K562 (cell line): ENCODE measurements around the gene TRIM38. TPM values are rescaled to one million over a fixed set of nuclear protein-coding genes. Genes with fewer than 3 reads are reported as not detected.

ENCODE experiments used
- ATAC-seq: fragments of 200-7000 bp; cut with Tn5 transposase; 3 replicates; pipeline ENCODE4 v1.9.1; 2020; ENCODE audit warnings: moderate library complexity
- BruUV-seq: library from RNA; stranded (reverse); fragments of 400-500 nt; replicated peaks from 2 replicates; lab custom pipeline; 2021; lab: Mats Ljungman, UMichigan
- CTCF ChIA-PET: fragments of 300-600 bp; formaldehyde crosslinking; extraction: SDS; loops from one replicate; lab custom pipeline; 2021; ENCODE audit warnings: low intra/inter-chr PET ratio; lab: Yijun Ruan, JAX
- POLR2A ChIA-PET: fragments of 300-600, 350-650 bp; sonication (Branson Sonifier 250); formaldehyde crosslinking; extraction: SDS; loops from one replicate; lab custom pipeline; 2021; ENCODE audit warnings: antibody characterized with exemption, inconsistent platforms; lab: Yijun Ruan, JAX
- DNase-seq, 4 experiments: peaks; one replicate each; pipeline versions ENCODE4 v3.0.0 to v3.0.0-alpha.2; 2011 to 2018; ENCODE audit warnings: low spot score in 3 of 4, mixed read lengths in 3 of 4; ENCODE audit errors: extremely low read depth in 1 of 4
- FAIRE-seq: peaks from 2 replicates; lab custom pipeline; 2011; peaks lifted over from hg19 to GRCh38; lab: Jason Lieb, UNC
- H2AFZ ChIP-seq: 2 replicates; pipeline ENCODE4 v1.6.0; 2011; ENCODE audit warnings: low read depth, low read length, control low read depth, inconsistent platforms
- H3K27ac ChIP-seq: fragments of 200-600 bp; 3 replicates; pipeline ENCODE4 v1.8.0; 2011; ENCODE audit warnings: low read depth, mild to moderate bottlenecking, control low read depth, inconsistent platforms, low read length, moderate library complexity, mixed read lengths; ENCODE audit errors: extremely low read depth
- H3K27me3 ChIP-seq, 2 experiments: fragments of 300-600 bp in 1 of 2; 2 replicates in 1 of 2; 3 replicates in 1 of 2; pipeline versions ENCODE4 v1.6.0 to v1.8.0; 2011; ENCODE audit warnings: inconsistent platforms in 2 of 2, low read length in 2 of 2, mild to moderate bottlenecking in 1 of 2, mixed read lengths in 1 of 2, moderate library complexity in 1 of 2; ENCODE audit not compliant: control insufficient read depth in 2 of 2, insufficient read depth in 2 of 2
- H3K36me3 ChIP-seq: fragments of 300-600 bp; 3 replicates; pipeline ENCODE4 v1.8.0; 2011; ENCODE audit warnings: mild to moderate bottlenecking, low read length, inconsistent platforms; ENCODE audit not compliant: control insufficient read depth, insufficient read depth
- H3K4me1 ChIP-seq, 2 experiments: fragments of 200-600 bp in 1 of 2; replicated peaks in 1 of 2; 2 replicates in 1 of 2; 3 replicates in 1 of 2; pipeline versions ENCODE4 v1.5.1 to v1.8.0; 2011; ENCODE audit warnings: inconsistent platforms in 2 of 2, low read length in 2 of 2, mild to moderate bottlenecking in 1 of 2, mixed read lengths in 1 of 2, moderate library complexity in 1 of 2; ENCODE audit not compliant: control insufficient read depth in 2 of 2, insufficient read depth in 2 of 2
- H3K4me2 ChIP-seq: 2 replicates; pipeline ENCODE4 v1.6.1; 2011; ENCODE audit warnings: low read length, control low read depth, inconsistent platforms, mixed read lengths; ENCODE audit not compliant: insufficient read depth
- H3K4me3 ChIP-seq: fragments of 200-600 bp; sonication (generic), shearing (Covaris generic); 2 replicates; pipeline ENCODE4 v1.5.1; 2016; ENCODE audit warnings: control low read depth, inconsistent platforms
- H3K79me2 ChIP-seq: fragments of 200-600 bp; 3 replicates; pipeline ENCODE4 v1.8.0; 2011; ENCODE audit warnings: low read length, inconsistent platforms; ENCODE audit not compliant: control insufficient read depth, insufficient read depth
- H3K9ac ChIP-seq, 2 experiments: 2 replicates each; pipeline versions ENCODE4 v1.6.0 to v1.6.1; 2011; ENCODE audit warnings: low read depth in 2 of 2, low read length in 2 of 2, control low read depth in 1 of 2, inconsistent platforms in 1 of 2, mild to moderate bottlenecking in 1 of 2, mixed read lengths in 1 of 2; ENCODE audit not compliant: insufficient read depth in 1 of 2
- H3K9me1 ChIP-seq: one replicate; pipeline ENCODE4 v1.6.0; 2011; ENCODE audit warnings: inconsistent platforms, mild to moderate bottlenecking, low read length, moderate library complexity; ENCODE audit not compliant: control insufficient read depth, insufficient read depth
- H3K9me3 ChIP-seq: replicated peaks from 2 replicates; pipeline ENCODE4 v1.5.1; 2011; ENCODE audit warnings: low read depth, low read length, inconsistent platforms; ENCODE audit not compliant: control insufficient read depth, insufficient read depth
- H4K20me1 ChIP-seq: replicated peaks from 2 replicates; pipeline ENCODE4 v1.6.1; 2011; ENCODE audit warnings: low read length, inconsistent platforms, mixed read lengths; ENCODE audit not compliant: control insufficient read depth, insufficient read depth
- BACH1 ChIP-seq: fragments of 200-800 bp; sonication (Bioruptor generic); IDR thresholded peaks from 2 replicates; pipeline ENCODE4 v1.6.1; 2016; ENCODE audit warnings: missing genetic modification characterization, missing compliant biosample characterization
- CBFA2T3 ChIP-seq: fragments of 450-650 bp; IDR thresholded peaks from 2 replicates; pipeline ENCODE4 v1.6.1; 2017
- CHCHD3 ChIP-seq: fragments of 250-450 bp; sonication (Bioruptor Pico); IDR thresholded peaks from 2 replicates; pipeline ENCODE4 v2.1.2; 2022; ENCODE audit warnings: mild to moderate bottlenecking
- CUX1 ChIP-seq: fragments of 200-800 bp; sonication (Bioruptor generic); IDR thresholded peaks from 2 replicates; pipeline ENCODE4 v1.6.1; 2016; ENCODE audit warnings: missing genetic modification characterization, missing compliant biosample characterization
- FOXJ2 ChIP-seq: fragments of 200-800 bp; sonication (Bioruptor generic); IDR thresholded peaks from 2 replicates; pipeline ENCODE4 v1.6.1; 2016; ENCODE audit warnings: missing genetic modification characterization, missing compliant biosample characterization
- GABPB1 ChIP-seq: sonication (generic); formaldehyde crosslinking; IDR thresholded peaks from 2 replicates; pipeline ENCODE4 v1.8.0; 2022; ENCODE audit warnings: mild to moderate bottlenecking, missing genetic modification reagents
- GTF2F1 ChIP-seq: IDR thresholded peaks from 2 replicates; pipeline ENCODE4 v1.6.1; 2011; ENCODE audit warnings: low read depth, low read length, improper control_type of control experiment
- KLF6 ChIP-seq: fragments of 250-450 bp; sonication (Bioruptor Pico); IDR thresholded peaks from 2 replicates; pipeline ENCODE4 v1.4.0; 2020; ENCODE audit warnings: mild to moderate bottlenecking, moderate library complexity, borderline replicate concordance
- THAP7 ChIP-seq: fragments of 250-450 bp; sonication (Bioruptor Pico); IDR thresholded peaks from 2 replicates; pipeline ENCODE4 v1.5.0; 2021
- ZNF589 ChIP-seq: fragments of 200-800 bp; sonication (Bioruptor generic); IDR thresholded peaks from 2 replicates; pipeline ENCODE4 v1.6.1; 2016; ENCODE audit warnings: low read depth, missing genetic modification characterization, missing compliant biosample characterization
- WGBS: fragments of 100-300 bp; shearing (Covaris generic); methylation state at CpG from one replicate; pipeline ENCODE4 v1.1.6; 2016; ENCODE audit warnings: low coverage, mixed read lengths; ENCODE audit not compliant: insufficient coverage; ENCODE audit errors: missing lambda C conversion rate; 5-methylcytosine and 5-hydroxymethylcytosine counted together
- in situ Hi-C: fragments of 300-500 bp; cut with MboI; formaldehyde crosslinking; loops from 4 replicates; pipeline ENCODE4 v1.15.0; 2018; ENCODE audit warnings: inconsistent platforms, mixed read lengths
- intact Hi-C: fragments of 100-400 bp; cut with micrococcal nuclease; formaldehyde crosslinking; loops from 2 replicates; pipeline ENCODE4 v1.14.2; 2022
- polyA plus RNA-seq, 8 experiments: library from polyadenylated mRNA; depleted of rRNA in 4 of 8; stranded (reverse) in 5 of 8; unstranded in 3 of 8; fragments of >200 nt; fragmentation: Nextera tagmentation in 2 of 8; fragmentation: Illumina TruSeq in 1 of 8; extraction: Ambion mirVana in 2 of 8; extraction: Trizol in 1 of 8; gene quantifications; 2 replicates each; pipeline versions ENCODE4 v1.2.1 to v1.2.3, GENCODE V29; 2011 to 2014; ENCODE audit warnings: inconsistent platforms in 1 of 8, missing spikeins in 1 of 8
- total RNA-seq, 7 experiments: library from RNA; depleted of rRNA in 6 of 7; stranded (reverse); fragments of >200 nt in 6 of 7; fragmentation: Illumina TruSeq in 2 of 7; extraction: Trizol in 2 of 7; gene quantifications; 2 replicates each; pipeline versions ENCODE4 v1.2.1 to v1.2.3, GENCODE V29; 2011 to 2021; ENCODE audit warnings: low replicate concordance in 1 of 7

TRIM38 gene
- total and polyA plus RNA-seq, 9 of the 15 experiments (the other 6 are each of a cell fraction or from before 2014, with no cell fraction given), result 1.7 to 6.7 (median 6.3) TPM

GRCh38 chr6:25925876-25926275 lies 36.7 kb upstream of the TRIM38 start (continued):
- peak; percentile 30; the same call in 1 of the 2 replicates for TF ChIP-seq CUX1 (CRISPR knock-in tag)
- no peak for TF ChIP-seq FOXJ2 (tag)
- TF ChIP-seq CBFA2T3, result peak; percentile 72

- POLR2A ChIA-PET, result interaction anchor here (0.9 kb wide), 1 partner anchor 13 kb away, joined by 3 read pairs; no protein-coding TSS in a partner anchor
- TF ChIP-seq GABPB1 (CRISPR knock-in tag), result no peak
- TF ChIP-seq KLF6, result no peak
- TF ChIP-seq GTF2F1, result no peak
- no peak for TF ChIP-seq CHCHD3 (CRISPR knock-in tag)
- TF ChIP-seq THAP7 (CRISPR knock-in tag), result no peak
- TF ChIP-seq BACH1 (tag), result no peak
- no peak for TF ChIP-seq ZNF589 (CRISPR knock-in tag)
- in situ Hi-C loops (no loop called here), intact Hi-C loops (no loop called here)
- peaks cover 5 to 23% of the 10 kb centered on the region in 2 experiments; a peak in 4 of 5 replicates for H3K27me3 ChIP-seq
- no peak for ATAC-seq
- no peak overlapping the region for H3K27ac ChIP-seq
- CTCF ChIA-PET, result no interaction called here
- H4K20me1 ChIP-seq, result no peaks in the 10 kb centered on the region
- 8% methylated on average over 2 of the region's 2 CpGs for WGBS
- H3K9me3 ChIP-seq, result no peaks in the 10 kb centered on the region
- no peaks in the 10 kb centered on the region for H3K79me2 ChIP-seq
- H3K4me2 ChIP-seq, result no peak overlapping the region
- DNase-seq, result no peak
- no peak overlapping the region for H3K9ac ChIP-seq
- H3K36me3 ChIP-seq, result no peaks in the 10 kb centered on the region
- BruUV-seq, result no TSS peak
- H3K9me1 ChIP-seq, result no peaks in the 10 kb centered on the region
- FAIRE-seq, result no peak
- H2AFZ ChIP-seq, result no peak overlapping the region
- H3K4me1 ChIP-seq, result no peaks in the 10 kb centered on the region; a peak in 1 of 5 replicates
- H3K4me3 ChIP-seq, result no peak overlapping the region
Observed at GRCh38 chr6:25927178-25927577, 35.4 kb upstream of the TRIM38 start.
